ENCODE data around the gene SH3BGR.

SH3BGR gene

GRCh38 chr21:39555911-39556590 is 104.3 kb downstream of the SH3BGR start:
- no peak for DNase-seq

GRCh38 chr21:39559511-39559910 is 107.7 kb downstream of the SH3BGR start:
- no peak for DNase-seq

GRCh38 chr21:39561140-39561539 is 109.4 kb downstream of the SH3BGR start:
- no peak for DNase-seq

- DNase-seq, result no peak
Observed at GRCh38 chr21:39562791-39563770, 111.3 kb downstream of the SH3BGR start.

- DNase-seq, result no peak
Observed at GRCh38 chr21:39564200-39564599, 112.4 kb downstream of the SH3BGR start.

Measured in activated naive CD4-positive, alpha-beta T cell treated with anti-CD3 and anti-CD28 coated beads, Interleukin-2, amount 50 U/mL, for 16 hours (primary cell).